ELF-1 (cell line): ENCODE data around the gene POFUT2.

ENCODE experiments used
- DNase-seq: peaks from one replicate; pipeline ENCODE4 v3.0.0-alpha.2; 2016; ENCODE audit warnings: low read depth, low spot score

Gene POFUT2

DNA sequence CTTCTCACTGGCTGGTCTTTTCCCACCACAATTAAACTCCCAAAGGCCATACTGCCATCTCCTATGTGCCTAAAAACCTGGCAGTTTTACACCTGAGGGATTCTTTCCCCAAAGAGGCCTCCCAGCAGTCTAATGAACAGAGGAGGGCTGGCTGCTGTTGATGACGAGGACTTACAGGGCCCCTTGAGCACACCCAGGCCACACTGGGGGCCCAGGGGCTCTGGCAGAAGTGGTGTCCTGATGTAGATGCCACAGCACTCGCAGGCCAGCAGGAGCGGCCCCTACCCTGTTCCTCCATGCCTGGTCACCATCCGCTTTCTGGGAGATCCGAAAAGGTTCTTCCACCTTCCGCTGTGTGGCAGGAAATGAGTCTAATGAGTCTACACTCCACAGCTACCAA is 24.2 kb downstream of the POFUT2 start:
- no peak for DNase-seq

DNA sequence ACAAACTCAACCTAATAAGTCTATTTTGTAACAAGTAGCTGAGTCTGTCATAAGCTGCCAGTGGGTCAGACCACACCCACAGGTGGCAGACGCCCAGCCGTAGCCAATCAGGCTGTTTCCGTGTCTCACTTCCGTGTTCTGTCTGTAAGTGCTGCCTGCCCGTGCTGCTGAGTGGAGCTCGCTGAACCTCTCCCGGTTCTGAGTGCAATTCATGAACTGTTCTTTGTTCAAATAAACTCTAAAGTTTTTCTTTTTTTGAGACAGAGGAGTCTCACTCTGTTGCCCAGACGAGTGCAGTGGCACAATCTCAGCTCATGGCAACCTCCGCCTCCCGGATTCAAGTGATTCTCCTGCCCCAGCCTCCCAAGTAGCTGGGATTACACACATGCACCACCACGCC is 25.1 kb downstream of the POFUT2 start:
- peak; percentile 2 for DNase-seq

DNA sequence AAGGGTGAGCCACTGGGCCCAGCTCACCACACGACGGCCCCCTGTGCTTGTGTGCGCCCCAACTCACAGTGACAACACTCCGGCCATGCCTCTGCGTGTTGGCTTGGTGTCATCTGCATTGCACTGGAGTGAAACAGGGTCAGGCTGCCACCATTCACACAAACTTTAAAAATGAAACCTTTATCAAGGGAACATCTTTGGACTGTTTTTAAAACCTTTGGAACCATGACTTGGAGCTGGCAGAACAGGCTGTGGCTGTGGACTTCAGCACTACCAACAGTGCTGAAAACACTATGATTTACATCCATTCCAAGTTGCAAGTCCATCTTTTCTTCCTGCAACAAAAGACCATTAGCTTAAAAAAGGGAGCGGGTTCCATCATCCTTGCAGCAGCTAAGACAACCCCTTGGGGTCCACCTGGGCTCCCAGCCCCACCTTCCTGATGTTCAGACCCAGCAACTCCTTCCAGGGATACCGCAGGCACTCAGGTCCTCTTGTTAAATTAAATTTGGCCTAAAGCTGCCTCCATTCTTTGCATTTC is 25.6 kb downstream of the POFUT2 start:
- DNase-seq: no peak

DNA sequence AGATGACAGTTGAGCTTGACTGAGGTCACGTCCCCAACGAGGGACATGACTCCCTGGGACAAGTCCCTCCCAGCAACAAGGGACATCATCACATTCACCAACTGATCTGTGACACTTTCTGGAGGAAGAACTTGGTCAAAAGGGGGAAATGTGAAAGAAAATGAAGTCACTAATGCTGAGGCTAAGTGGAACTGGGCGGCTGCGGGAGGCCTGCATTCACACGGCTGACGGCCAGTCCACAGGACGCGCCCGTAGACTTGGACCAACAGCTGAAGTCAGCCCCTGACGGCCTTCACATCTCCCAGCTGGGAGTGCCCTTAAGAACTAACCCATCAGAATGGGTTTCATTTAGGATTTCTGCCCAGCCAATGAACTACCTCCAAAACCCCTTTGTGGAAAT is 26.6 kb downstream of the POFUT2 start:
- DNase-seq: no peak

DNA sequence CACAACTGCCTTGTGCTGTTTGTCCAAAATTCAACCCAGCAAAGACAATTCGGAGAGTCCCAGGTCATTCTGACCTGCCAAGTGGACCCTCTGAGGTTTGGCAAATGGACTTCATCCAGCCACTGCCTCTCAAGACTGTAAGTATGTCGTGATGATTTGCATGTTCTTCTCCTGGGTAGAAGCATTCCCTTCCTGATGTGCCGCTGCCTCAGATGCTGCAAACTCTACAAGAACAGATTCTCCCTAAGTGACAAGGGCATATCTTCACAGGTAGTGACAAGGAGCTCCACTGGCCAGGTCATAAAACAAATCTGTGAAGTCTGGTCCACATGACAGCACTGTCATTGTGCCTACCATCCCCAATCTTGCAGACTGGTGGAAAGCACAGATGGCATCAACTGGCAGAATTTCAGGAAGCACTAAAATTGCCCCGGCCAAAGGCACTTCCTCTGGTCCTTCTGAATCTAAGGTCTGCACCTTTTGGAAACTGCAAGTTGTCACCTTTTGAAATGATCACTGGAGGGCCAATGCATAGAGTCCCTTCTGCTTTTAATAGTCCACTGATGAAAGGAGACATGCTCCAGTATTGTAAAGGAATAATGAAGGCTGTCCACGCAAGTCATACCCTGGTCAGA is 27.4 kb downstream of the POFUT2 start:
- DNase-seq: no peak

DNA sequence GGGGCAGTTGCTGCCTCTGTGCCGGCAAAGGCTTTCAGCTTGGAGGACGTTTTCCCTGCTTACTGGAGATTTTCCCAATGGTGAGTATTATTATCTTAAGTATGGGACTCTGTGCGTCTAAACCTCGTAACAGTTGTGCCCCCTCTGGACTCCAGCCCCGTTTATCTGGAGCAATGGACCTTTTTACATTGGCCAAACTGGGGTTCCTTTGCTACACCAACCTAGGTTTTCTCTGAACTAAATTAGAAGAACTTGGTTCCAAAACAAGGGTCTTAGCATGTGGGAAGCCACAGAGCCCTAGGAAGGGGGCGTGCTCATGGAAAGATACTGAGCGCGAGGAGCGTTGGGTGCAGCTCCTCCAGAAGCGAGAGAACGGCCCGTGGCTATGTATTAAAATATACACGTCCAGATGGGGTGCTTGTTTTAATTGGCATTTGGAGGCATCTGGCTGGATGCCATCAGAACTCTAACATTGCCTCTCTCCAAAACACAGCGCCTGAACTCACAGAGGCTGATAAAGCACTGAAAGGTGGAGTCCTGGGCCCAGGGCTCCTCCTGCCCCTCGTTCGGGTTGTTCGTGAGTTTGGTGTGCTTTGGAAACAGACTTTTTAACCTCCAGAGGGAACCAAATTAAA is 28.4 kb downstream of the POFUT2 start:
- DNase-seq: peak; percentile 1

DNA sequence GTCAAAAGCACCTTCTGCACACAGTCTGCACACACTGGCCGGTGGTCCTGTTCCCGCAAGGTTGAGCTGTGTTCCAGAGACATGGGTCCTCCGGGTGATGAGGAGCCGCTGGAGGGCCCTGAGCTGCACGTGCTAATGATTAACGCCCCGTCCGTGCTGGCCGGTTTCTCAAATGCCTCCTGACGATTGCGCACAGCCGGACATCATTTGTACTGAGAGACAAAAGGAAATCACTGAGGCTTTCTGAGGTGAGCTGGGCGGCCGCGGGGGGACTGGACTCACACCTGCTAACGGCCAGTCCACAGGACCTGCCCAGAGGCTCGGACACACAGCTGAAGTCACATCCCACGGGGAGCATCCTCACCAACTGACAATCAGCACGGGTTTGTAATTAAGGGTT is 29.2 kb downstream of the POFUT2 start:
- no peak for DNase-seq

DNA sequence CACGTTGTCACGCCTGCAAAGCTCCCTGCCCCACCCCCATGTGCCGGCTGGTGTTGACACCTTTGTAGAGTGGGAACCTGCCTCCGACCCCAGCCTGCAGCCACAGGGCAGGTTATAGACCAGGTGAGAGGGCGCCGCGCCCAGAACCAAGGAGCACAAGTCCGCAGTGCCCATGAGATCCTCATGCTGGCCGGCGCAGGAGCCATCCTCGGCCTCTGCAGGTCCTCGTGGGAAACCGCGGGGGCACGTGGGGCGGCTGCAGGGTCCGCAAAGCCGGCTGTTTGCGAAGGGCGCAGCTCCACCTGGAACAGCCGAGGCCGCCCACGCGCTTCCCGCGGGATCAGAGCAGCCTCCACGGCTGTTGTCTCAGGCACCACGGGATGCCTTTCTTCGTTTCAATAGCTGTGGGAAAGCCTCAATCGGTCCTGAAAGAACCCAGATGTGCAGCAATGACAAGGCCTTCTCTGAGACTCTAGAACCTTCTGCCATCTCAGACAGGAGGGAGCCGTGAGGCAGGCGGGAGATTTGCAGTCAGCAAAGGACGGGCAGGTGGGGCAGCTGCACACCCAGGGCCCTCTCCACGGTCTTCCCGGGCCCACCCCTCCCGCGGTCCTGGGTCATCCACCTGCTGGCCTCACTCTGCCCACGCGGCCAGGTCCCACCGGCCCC is 29.9 kb downstream of the POFUT2 start:
- no peak for DNase-seq

DNA sequence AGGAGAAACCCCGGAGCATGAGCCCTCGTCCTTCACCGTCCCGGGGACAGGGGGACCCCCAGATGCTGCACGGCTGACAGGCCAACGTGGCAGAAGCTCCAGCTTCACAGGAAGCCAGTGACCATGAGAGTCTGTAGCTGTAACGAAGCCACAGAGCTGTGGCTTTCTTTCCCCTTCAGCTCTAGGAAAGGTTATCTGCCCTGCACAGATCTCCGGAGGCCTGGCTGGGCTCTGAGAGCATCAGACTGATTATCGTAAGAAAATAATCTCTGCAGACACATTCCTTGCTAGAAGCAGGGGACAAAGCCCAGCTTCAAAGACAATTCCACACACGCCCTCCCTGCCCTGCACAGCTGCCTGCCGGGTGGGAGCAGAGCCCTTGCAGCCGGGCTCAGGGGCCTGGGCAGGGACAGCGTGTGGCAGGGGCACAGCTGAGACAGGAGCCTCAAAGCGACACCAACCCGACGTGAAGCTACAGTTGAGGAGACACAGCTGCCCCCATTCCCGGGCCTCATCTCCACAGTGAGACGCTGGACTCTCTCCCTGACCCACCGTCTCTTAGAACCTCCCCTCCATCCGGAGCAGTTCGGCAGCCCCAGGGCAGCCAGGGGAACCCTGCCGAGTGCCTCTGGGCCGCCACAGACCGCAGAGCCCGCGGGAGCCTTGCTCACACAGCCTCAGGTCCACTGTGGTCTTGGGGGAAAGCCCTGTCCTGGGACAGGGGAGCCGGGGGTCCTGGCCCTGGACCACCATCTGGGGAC is 30.6 kb downstream of the POFUT2 start:
- peak; percentile 67 for DNase-seq

DNA sequence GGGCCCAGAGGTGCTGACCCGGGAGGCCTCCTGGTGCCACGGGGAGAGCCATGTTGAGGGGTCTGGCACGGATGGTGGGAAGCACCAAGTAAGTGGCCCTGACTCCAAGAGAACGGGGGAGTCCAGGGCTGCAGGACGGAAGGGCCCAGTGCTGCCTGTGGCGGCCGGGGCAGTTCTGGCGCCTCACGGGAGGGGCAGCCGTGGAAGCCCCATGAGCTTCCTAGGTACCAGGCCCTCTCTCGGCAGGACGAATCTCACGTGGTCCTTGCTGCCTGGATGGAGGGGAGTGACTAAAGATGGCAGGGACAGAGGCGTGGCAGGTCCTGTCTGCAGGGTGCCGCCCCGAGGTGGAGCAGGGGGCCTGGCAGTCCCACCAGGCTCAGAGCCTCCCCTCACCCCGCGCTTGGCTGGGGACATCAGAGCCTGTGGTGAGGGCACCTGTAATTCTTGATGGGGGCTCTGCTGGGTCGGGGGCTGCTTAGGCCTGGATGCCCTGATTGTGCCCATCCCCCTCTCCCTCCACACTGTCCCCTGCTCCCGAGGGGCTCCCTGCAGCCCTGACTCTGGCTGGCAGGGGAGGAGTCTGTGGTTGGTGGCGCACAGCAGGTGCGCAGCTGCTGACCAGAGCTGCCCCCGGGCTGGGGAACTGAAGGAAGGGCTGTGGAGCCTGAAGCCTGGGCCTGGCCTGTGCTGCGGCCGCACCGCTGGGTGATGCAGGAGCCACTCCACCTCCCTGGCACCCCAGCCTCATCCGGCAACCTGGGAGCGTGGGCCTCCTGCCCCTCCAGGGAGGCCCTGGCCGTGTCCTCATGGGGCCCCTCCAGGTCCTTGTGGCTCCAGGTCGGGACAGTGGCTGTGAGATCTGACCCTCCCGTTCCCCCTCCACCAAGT is 31.4 kb downstream of the POFUT2 start:
- DNase-seq: no peak

DNA sequence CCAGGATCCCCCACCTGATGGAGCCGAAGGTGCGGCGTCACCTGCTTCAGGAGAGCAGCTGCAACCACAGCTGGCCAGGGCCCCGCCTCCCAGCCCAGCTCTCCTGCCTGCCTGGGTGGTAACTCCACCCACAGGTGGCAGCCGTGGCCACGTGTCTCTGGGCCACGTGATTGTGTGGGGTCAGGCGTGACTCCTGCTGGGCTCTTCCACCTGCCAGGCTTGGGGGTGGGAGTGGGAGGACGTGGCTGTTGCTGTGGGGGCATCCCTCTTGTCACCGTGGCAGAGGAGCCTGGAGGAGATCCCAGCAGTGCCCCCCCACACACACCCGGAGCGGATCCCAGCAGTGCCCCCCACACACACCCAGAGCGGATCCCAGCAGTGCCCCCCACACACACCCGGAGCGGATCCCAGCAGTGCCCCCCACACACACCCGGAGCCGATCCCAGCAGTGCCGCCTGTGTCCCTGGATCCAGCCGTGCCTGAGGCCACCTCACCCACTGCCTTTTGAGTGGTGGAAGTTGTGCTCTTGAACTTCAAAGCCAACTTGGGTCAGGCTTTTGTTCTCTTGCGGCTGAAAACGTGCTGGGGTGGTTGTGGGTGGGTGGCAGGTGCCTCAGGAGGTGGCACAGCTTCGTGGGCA is 32.2 kb downstream of the POFUT2 start:
- no peak for DNase-seq

DNA sequence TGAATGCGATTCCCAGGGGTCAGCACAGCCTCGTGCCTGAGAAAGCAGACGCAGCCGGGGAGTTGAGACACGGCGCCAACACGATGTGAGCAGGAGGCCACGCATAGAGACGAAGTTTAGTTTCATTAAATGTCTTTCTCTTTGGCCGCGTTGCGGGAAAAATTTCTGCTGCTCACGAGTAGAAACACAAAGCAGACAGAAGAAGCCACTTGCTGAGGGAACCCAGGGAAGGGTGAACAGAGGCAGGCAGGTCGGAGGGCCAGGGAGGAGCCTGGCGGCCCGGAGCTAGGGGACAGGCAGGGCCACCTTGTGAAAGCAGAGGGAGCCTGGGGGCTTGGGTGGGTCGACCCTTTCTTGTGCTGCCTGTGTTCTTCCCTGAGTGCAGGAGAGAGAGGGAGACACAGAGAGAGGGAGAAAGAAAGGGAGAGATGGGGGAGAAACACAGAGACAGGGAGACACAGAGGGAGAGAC is 33.2 kb downstream of the POFUT2 start:
- DNase-seq: no peak

DNA sequence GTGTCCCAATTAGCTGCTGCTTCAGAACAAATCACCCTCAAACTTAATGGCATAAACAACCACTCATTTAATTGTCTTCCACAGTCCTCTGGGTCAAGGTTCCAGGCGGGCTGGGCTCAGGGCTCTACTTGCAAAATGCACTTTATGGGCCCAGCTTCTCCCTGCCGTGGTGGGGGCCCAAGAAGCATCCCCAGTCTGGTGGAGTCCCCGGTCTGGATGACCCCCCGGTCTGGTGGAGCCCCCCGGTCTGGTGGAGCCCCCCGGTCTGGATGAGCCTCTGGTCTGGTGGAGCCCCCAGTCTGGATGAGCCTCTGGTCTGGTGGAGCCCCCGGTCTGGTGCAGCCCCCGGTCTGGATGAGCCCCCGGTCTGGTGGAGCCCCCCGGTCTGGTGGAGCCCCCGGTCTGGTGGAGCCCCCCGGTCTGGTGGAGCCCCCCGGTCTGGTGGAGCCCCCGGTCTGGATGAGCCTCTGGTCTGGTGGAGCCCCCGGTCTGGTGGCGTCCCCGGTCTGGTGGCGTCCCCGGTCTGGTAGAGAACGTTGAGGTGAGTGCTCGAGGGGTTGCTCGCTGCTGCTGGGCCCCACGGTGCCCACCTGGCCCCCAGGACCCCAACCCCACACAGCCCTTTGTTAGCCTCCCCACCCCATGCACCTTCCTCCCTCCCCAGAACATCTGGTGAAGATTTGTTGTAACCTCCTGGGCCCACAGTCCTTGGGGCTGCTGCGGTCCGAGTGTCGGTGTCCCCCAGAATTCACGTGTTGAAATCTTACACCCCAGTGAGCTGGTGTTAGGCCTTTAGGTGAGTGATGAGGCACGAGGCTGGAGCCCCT is 33.8 kb downstream of the POFUT2 start:
- DNase-seq: no peak

DNA sequence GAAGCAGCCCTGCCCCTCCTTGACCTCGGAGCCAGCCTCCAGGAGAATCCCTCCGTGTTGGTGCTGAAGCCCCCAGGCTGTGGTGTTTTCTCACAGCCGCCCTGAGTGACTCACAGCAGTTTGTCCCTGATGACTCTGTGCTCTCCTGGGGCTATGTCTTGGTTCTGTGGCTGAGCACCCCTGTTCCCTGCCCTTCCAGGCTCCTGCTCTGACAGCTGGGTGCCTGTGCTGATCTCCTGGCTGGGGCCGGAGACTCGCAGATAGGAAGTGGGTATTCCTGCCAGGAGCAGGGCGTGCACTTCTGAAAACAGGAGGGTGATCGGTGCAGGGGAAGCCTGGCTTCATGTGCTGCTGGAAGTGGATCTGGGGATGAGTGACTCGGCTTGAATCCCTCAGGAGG is 34.5 kb downstream of the POFUT2 start:
- peak; percentile 37 for DNase-seq

DNA sequence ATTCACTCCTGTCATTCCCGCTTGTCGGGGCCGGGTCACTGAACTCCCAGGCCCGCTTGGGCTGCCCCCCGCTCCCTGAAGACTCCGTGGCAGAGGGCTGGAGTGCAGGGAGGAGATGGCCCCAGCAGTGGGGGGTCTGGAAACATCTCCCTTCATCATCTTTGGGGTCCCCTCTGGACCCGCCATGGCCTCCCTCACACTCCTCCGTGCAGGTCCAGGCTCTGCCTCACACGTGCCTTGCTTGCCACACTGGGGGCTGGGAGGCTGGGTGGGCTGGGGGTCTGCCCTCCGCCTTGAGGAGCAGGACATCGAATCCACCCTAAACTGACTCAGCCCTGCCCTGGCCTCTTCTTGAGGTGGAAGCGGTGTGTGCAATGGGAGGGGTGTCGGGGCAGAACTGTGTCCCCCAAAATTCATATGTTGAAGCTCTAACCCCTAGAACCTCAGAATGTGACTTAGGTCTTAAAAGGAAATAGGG is 35.2 kb downstream of the POFUT2 start:
- DNase-seq: no peak

DNA sequence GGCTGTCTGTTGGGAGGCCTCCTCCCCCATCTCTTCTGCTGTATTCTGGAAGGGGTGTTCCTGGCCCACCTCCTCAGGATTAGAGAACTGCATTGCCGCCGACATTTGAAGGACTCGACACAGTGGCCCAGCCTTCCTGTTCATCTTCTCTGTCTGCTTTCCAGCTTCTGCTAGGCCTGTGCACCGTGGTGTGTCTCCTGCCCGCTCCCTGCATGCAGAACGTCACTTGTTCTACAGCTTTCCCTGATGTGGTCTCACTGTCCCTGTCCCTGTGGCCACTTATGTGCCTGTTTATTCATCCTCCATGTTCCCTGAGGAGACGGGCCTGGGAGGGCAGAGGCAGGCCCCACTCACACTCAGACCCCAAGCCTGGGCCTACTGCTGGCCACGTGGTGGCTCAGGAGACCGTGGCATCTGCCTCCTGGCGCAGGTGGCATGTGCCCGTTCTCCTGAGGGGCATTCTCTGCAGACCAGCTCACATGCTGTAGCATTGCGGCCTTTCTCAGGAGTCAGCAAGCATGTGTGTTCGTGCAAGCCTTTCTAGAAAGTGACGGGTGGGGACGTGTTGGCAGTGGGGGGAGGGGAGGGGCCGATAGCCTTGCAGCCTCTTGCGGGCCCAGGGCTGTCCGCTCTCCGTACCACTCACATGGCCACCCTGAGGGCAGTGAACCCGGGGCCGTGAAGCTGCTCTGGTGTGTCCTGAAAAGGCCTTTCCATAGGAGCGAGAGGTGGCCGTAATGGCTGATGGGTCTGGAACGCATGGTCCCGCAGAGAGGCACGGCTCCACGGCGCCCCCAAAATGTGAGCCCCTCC is 35.9 kb downstream of the POFUT2 start:
- DNase-seq: no peak

DNA sequence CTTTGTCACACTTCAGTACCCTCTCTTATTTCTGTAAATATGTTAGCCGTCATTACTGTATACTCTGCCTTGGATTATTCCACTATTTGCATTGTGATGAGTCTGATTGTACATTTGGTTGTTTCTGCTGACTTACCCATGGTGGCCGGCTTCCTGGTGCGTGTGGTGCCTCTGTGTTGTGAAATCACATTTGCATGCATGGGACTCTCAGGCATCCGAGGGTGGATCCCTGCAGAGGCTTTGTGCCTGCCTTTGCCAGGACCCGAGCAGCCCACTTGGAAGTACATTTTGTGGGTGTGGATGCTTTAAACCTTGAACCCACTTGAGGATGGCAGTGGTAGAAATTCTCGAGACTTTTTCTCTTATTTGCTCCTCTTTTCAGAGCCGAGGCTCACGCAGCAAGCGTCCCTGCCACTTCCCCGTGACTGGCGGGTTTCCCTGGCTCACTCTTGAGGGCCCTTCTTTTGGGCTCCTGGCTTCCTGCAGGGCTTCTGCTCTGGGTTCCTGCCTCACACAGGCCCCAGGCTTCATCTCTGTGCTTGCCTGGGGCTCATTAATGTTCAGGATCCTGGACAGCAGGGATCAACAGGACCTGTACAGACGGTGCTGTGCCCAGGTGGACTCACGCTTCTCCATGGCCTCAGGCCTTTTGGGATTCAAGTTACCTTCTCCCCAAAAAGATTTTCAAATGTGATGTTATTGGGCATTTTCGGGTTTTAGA is 36.6 kb downstream of the POFUT2 start:
- DNase-seq: no peak

DNA sequence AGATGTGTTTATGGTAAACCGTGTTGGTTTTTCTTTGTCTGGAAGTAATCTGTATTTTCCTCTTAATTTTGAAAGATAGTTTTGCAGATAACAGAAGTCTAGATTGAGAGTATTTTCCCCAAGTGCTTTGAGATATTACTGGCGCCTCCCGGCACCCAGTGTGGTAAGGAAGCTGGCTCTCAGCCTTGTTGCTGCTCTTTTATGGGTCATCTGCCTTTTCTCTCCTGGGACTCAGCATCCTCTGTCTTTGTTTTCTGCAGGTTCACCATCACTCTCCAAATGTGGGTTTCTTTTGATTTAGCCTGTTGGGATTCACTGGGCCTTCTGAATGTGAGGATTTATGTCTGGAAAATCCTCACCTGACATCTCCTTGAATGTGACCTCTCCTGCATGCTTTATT is 37.4 kb downstream of the POFUT2 start:
- no peak for DNase-seq
